Measurements from ENCODE around the gene RUBCN.

RUBCN gene

GRCh38 chr3:197706658-197707057, 30.0 kb downstream of the RUBCN start:
- Histone ChIP-seq H3K9ac (ENCODE audit: low read depth, low read length, poor library complexity, severe bottlenecking) (no peak overlapping the region), H3F3A (ENCODE audit: low read depth) (no peaks in the 10 kb centered on the region), H3K4me1 (ENCODE audit: insufficient read depth, low read length, poor library complexity, severe bottlenecking) (no peaks in the 10 kb centered on the region), H3K36me3 (ENCODE audit: insufficient read depth, low read length) (peaks cover 11% of the 10 kb centered on the region; the same call in 1 of the 2 replicates), H2AFZ (ENCODE audit: low read length) (no peak overlapping the region), H3K9me3 (ENCODE audit: insufficient read depth, low read depth, low read length) (no peaks in the 10 kb centered on the region), H3K27me3 (ENCODE audit: insufficient read depth, low read length, poor library complexity, severe bottlenecking) (no peaks in the 10 kb centered on the region), H4K20me1 (ENCODE audit: insufficient read depth, low read length, poor library complexity, severe bottlenecking) (no peaks in the 10 kb centered on the region), H3K4me2 (ENCODE audit: low read depth, low read length, poor library complexity, severe bottlenecking) (no peak overlapping the region), H3K79me2 (ENCODE audit: insufficient read depth, low read length) (no peaks in the 10 kb centered on the region), H3K9me2 (replicated peaks; ENCODE audit: low read depth, low read length) (no peaks in the 10 kb centered on the region), H3K4me3 (ENCODE audit: low read length, poor library complexity, severe bottlenecking) (no peak overlapping the region)
- TF ChIP-seq CTCF (conservative IDR thresholded peaks at IDR 0.05; ENCODE audit: low read length) (no peak), EZH2phosphoT487 (IDR thresholded peaks at IDR 0.05; ENCODE audit: borderline replicate concordance) (no peak)

- no peaks in the 10 kb centered on the region for H3K79me2 ChIP-seq (ENCODE audit: insufficient read depth, low read length)
- H3F3A ChIP-seq (ENCODE audit: low read depth), result no peaks in the 10 kb centered on the region
- no peak overlapping the region for H3K9ac ChIP-seq (ENCODE audit: low read depth, low read length, poor library complexity, severe bottlenecking)
- no peak overlapping the region for H3K4me2 ChIP-seq (ENCODE audit: low read depth, low read length, poor library complexity, severe bottlenecking)
- H3K9me2 ChIP-seq (replicated peaks; ENCODE audit: low read depth, low read length), result no peaks in the 10 kb centered on the region
- no peaks in the 10 kb centered on the region for H4K20me1 ChIP-seq (ENCODE audit: insufficient read depth, low read length, poor library complexity, severe bottlenecking)
- no peaks in the 10 kb centered on the region for H3K27me3 ChIP-seq (ENCODE audit: insufficient read depth, low read length, poor library complexity, severe bottlenecking)
- no peak overlapping the region for H2AFZ ChIP-seq (ENCODE audit: low read length)
- no peak overlapping the region for H3K4me3 ChIP-seq (ENCODE audit: low read length, poor library complexity, severe bottlenecking)
- H3K36me3 ChIP-seq (ENCODE audit: insufficient read depth, low read length), result peaks cover 25% of the 10 kb centered on the region; the same call in 1 of the 2 replicates
- TF ChIP-seq EZH2phosphoT487 (IDR thresholded peaks at IDR 0.05; ENCODE audit: borderline replicate concordance), result no peak
- TF ChIP-seq CTCF (conservative IDR thresholded peaks at IDR 0.05; ENCODE audit: low read length), result no peak
- H3K4me1 ChIP-seq (ENCODE audit: insufficient read depth, low read length, poor library complexity, severe bottlenecking), result peaks cover 5% of the 10 kb centered on the region
- no peaks in the 10 kb centered on the region for H3K9me3 ChIP-seq (ENCODE audit: insufficient read depth, low read depth, low read length)
Observed at GRCh38 chr3:197701841-197702240, 34.9 kb downstream of the RUBCN start.

- peaks cover 5% of the 10 kb centered on the region for H3K4me1 ChIP-seq (ENCODE audit: insufficient read depth, low read length, poor library complexity, severe bottlenecking)
- no peaks in the 10 kb centered on the region for H3K9me3 ChIP-seq (ENCODE audit: insufficient read depth, low read depth, low read length)
- no peaks in the 10 kb centered on the region for H3K9me2 ChIP-seq (replicated peaks; ENCODE audit: low read depth, low read length)
- no peaks in the 10 kb centered on the region for H3K27me3 ChIP-seq (ENCODE audit: insufficient read depth, low read length, poor library complexity, severe bottlenecking)
- no peak overlapping the region for H3K4me3 ChIP-seq (ENCODE audit: low read length, poor library complexity, severe bottlenecking)
- no peaks in the 10 kb centered on the region for H4K20me1 ChIP-seq (ENCODE audit: insufficient read depth, low read length, poor library complexity, severe bottlenecking)
- peaks cover 27% of the 10 kb centered on the region; the same call in 1 of the 2 replicates for H3K36me3 ChIP-seq (ENCODE audit: insufficient read depth, low read length)
- TF ChIP-seq CTCF (conservative IDR thresholded peaks at IDR 0.05; ENCODE audit: low read length) (no peak), EZH2phosphoT487 (IDR thresholded peaks at IDR 0.05; ENCODE audit: borderline replicate concordance) (no peak)
- no peaks in the 10 kb centered on the region for H3K79me2 ChIP-seq (ENCODE audit: insufficient read depth, low read length)
- no peak overlapping the region for H2AFZ ChIP-seq (ENCODE audit: low read length)
- H3K9ac ChIP-seq (ENCODE audit: low read depth, low read length, poor library complexity, severe bottlenecking), result no peak overlapping the region
- H3K4me2 ChIP-seq (ENCODE audit: low read depth, low read length, poor library complexity, severe bottlenecking), result no peak overlapping the region
- H3F3A ChIP-seq (ENCODE audit: low read depth), result no peaks in the 10 kb centered on the region
Observed at GRCh38 chr3:197700095-197700494, 36.6 kb downstream of the RUBCN start.
